NCI-H2196 treated with DMSO at 0.1 percent for 48 hours (cell line): ENCODE data around the gene ENTR1.
"Not testable (repeated sequence)": the region's sequence is repeated elsewhere in the genome, so short reads cannot be mapped to it uniquely, and the experiment has no call there.

ENCODE experiments used
- DNase-seq: peaks from one replicate; lab custom pipeline; 2025; ENCODE audit not compliant: unreplicated experiment; lab: John Stamatoyannopoulos, UW

The ENTR1 gene

DNA sequence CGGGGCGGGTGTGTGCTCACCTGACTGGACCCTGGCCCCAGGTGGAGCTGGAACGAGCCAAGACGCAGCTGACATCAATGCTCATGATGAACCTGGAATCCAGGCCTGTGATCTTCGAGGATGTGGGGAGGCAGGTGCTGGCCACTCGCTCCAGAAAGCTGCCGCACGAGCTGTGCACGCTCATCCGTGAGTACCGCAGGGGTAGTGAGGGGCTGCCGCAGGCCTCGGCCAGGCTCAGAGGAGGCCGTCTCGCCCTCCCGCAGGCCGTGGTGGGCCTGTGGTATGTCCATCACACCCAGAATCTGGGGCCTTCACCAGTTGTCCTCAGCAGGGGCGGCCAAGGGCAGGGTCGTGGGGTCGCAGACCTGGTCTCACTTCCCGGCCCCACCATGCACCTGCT, 11.4 kb upstream of the ENTR1 start:
- no peak for DNase-seq

GRCh38 chr9:136419092-136419420, 8.6 kb upstream of the ENTR1 start:
- no peak for DNase-seq

GRCh38 chr9:136418182-136419091, 8.0 kb upstream of the ENTR1 start:
- DNase-seq: no peak

- DNase-seq: no peak
Observed at GRCh38 chr9:136416914-136417313, 6.5 kb upstream of the ENTR1 start.

DNA sequence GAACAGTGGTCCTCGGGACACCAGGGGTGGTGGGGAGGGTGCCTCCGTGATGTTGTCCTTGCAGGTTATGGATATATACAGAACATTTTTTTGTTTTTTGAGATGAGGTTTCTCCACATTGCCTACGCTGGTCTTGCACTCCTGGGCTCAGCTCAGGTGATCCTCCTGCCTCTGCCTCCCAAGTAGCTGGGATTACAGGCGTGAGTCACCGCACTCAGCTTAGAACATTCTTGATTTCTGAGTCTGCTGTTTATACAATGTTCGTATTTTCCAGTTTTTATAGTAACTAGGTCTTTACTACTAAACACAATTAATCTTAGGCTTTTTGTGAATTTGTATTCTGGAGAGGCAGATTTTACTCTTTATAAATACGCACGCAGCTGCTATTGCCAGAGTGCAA, 6.0 kb upstream of the ENTR1 start:
- DNase-seq: no peak

GRCh38 chr9:136412962-136413361, 2.5 kb upstream of the ENTR1 start:
- no peak for DNase-seq

GRCh38 chr9:136411378-136411777, 964 bp upstream of the ENTR1 start:
- DNase-seq: no peak

- DNase-seq: no peak
Observed at GRCh38 chr9:136409557-136410455, 608 bp downstream of the ENTR1 start.

DNA sequence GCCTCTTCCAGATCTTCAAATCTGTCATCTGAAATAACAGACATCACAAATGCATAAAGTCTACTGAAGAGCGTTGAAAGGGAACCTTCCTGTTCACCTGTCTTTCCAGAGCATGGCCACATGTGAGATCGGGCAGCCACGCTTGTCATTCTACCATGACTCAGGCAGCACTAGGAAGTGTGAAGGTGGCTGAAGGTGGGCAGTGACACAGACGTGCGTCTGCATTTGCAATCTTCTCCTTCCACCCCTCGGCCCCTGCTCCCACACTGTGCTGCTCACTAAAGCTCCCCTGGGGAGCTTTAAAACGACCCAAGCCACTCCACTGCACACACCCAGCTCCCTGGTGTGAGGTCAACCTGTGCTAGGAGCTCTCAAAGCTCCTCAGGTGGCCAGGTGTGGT, 2.5 kb downstream of the ENTR1 start:
- DNase-seq: no peak

DNA sequence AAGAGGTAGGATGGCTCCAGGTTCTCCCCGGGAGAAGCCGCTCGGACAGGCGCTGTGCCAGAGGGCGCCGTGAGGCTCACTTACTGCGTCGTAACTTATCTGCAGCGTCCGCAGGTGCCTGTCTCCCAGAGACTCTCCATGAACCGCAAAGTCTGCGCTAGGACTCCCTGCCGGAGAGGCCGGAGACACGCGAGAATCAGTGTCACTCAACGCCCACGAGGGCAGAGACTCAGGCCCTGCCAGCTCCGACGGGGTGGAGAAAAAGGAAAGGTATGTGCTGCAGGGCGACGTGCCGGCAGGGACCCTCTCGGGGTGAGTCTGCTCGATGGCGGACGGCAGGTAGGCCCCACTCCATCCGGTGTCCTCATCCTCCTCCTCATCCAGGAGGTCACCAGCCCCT, 3.4 kb downstream of the ENTR1 start:
- DNase-seq: not testable (repeated sequence)

- DNase-seq: not testable (repeated sequence)
Observed at GRCh38 chr9:136405904-136406303, 4.5 kb downstream of the ENTR1 start.

DNA sequence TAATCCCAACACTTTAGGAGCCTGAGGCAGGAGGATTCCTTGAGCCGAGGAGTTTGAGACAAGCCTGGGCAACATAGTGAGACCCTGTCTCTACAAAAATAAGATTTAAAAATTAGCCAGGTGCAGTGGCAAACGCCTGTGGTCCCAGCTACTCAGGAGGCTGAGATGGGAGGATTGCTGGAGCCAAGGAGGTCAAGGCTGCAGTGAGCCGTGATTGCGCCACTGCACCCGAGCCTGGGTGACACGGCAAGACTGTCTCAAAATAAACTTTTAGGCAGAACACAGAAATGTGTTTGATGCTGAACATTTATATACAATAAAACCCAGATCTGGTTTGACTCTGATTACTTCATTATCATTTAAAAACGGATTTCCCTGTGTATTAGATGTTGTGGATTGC, 4.9 kb downstream of the ENTR1 start:
- no peak for DNase-seq

DNA sequence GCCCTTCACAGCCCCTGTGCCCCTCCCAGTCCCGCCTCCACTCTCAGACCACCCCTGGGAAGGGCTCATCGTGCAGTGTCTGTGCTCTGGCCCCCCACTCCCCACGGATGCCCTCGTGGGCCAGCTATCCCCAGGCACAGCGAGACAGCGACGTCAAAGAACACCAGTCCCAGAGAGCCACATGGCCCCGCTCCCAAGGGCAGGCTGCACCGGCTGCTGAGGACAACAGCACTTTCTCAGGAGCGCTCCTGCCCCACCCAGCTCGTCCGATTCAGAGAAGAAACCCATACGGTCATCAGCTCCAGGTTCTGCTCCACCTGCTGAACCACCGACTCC, 5.6 kb downstream of the ENTR1 start:
- DNase-seq: no peak

DNA sequence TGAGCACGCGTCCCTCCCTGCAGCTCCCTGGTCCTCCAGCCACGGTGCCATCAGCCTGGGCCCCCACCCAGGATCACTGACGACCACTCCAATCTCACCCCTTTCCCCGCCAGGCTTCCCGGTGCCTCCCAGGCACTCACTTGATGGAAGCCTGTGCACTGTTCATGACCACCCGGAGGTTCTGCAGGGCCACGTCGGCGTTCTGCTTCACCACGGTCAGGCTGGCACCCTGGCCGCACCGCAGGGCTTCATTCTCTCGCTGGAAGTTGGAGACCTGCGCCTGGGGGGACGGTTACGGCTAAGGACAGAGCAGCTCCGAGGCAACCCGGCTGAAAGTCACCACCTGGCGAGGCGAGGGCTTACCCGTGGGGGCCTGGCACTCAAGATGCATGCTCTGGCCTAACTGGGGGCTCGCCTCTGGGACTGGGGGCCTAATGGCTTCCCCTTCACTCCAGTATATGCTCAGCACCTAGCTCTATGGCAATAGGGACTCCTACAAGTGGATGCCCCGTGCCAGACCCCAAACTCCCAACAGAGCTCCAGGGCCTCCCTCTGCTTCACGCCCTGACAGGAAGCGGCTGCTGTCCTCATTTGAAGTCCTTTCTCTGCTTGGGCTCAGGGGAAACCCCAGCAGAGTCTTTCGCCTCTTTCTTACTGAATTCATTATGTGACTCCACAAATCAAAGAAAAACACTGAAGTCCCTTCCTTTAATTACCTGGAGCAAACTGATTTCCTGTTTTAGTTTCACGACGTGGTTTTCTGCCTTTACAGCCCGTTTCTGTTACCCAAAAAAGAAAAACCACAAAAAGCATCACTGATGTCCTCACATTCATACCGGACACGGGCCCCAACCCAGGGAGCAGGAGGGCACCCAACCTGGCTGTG, 6.3 kb downstream of the ENTR1 start:
- no peak for DNase-seq

GRCh38 chr9:136403538-136403914, 6.9 kb downstream of the ENTR1 start:
- DNase-seq: no peak

DNA sequence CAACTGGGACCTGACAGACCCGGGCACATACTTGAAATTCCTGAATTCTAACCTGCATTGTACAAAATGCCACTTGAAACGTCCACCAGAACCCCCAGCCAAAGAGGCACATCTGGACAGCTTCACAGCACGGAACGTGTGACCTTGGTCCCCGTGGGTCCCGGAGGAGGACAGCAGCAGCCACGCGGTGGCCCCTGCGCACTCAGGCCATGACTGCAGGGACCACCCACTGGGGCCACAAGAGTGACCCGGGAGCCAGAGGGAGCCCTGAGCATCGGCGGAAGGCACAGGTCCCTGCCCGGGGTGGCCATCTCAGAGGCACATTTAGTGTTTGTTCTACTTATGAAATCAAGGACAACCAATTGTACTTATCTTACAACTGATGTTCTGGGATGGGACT, 8.3 kb downstream of the ENTR1 start:
- no peak for DNase-seq

DNA sequence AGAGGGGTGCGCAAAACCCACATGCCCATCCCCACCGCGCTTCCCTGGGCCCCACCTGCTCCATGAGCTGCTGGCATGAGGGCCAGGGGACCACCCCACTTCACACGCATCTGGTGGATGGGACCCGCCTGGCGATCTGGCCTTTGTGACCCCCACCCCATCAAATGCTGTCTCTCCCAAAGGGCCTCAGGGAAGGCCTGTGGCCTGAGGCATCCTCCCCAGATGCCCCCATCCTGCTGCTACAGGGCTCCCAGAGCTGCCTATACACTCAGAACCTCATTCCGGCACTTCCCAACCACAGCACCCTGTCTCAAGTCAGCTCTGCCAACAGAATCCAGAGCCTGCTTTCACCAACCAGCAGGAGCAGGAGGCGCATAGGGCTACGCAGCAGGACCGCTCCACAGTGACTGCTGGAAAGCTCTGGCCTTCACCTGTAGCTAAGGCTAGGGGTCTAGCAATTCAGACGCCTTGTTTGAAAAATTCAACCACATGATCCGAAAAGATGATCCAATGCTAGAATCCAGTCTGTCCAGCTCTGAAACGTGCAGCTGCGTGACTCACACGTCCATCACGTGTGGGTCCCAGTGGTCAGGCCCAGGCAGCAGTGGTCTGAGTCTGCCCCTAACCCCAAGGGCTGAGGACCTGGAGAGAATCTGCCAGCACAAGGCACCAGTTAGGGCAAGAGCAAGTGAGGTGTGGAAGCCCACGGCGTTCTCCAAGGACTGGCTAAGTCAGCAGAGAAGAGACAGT, 9.1 kb downstream of the ENTR1 start:
- no peak for DNase-seq

GRCh38 chr9:136400038-136400834, 10.2 kb downstream of the ENTR1 start, which contains the start of gene SNAPC4:
Gene SNAPC4, minus strand, starts transcription at chr9:136400170. Its CDS starts 1,742 bp downstream, at chr9:136398428.
- peak; percentile 68 for DNase-seq

DNA sequence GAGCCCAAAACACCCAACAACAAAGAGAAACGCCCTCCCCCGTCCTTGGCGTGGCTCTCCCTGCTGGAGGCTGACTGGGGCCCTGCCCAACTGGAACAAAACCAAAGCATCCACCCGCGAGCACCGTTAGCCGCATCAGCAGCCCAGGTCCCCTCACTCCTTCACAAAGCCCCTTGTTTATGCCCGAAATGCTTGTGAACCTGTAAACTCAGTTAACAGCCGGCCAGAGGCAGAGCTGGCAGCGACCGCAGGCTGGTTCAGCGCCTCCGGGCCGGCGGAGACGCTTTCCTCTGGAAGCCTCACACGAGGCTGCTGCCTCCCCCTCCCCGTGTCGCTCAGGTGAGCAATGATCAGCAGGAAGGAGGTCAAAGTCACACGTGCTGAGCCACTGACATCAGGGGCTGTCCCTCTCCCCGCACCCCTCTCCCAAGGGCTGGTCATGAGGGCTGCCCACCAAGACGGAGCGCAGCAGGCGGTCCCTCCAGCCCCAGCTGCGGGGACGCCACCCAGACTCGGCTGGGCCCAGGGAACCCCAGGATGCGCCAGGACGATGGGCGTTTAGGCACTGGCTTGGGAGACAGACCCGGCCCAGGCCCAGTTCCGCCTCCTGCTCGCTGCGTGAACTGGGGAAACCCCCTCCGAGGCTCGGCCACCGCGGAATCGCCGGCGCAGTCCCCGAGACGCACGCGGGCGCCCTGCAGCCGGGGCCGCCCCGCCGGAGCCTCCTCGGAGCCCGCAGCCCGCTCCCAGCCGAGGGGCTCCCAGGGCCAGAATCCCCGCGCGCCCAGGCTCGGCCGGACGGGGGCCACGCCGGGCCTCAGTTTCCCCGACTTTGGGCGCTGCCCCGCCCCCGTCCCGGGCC, 11.0 kb downstream of the ENTR1 start:
- no peak for DNase-seq
